Breast epithelium (tissue), 3 donors: ENCODE measurements around the gene FBXO31.

Experiments
- CTCF ChIP-seq, 3 donors: fragments of 450-650 bp; IDR thresholded peaks; one replicate each; pipeline ENCODE4 v1.5.1; 2016 to 2017; ENCODE audit warnings: antibody characterized with exemption in 3 of 3, mild to moderate bottlenecking in 3 of 3, moderate library complexity in 3 of 3
- POLR2A ChIP-seq: fragments of 450-650 bp; IDR thresholded peaks from one replicate; pipeline ENCODE4 v1.6.1; 2016; ENCODE audit warnings: antibody characterized with exemption, mild to moderate bottlenecking, moderate library complexity
- POLR2AphosphoS5 ChIP-seq, 3 donors: sonication (generic); formaldehyde crosslinking; IDR thresholded peaks; one replicate each; pipeline ENCODE4 v1.6.1; 2017; ENCODE audit warnings: antibody characterized with exemption in 3 of 3

GRCh38 chr16:87422106-87422505 is 38.5 kb upstream of the FBXO31 start:
- TF ChIP-seq CTCF (IDR thresholded peaks at IDR 0.05) (no peak), POLR2A (no peak), POLR2AphosphoS5 (IDR thresholded peaks at IDR 0.05) (no peak)
